COLO668 (cell line): ENCODE results near the gene LPIN1.
A peak's percentile ranks its signal among the peaks of the same experiment; 100 is the strongest.
"Not testable (repeated sequence)": the region's sequence is repeated elsewhere in the genome, so short reads cannot be mapped to it uniquely, and the experiment has no call there.

Experiments used
- DNase-seq: peaks from one replicate; lab custom pipeline; 2025; ENCODE audit not compliant: unreplicated experiment; lab: John Stamatoyannopoulos, UW

LPIN1 gene

DNA sequence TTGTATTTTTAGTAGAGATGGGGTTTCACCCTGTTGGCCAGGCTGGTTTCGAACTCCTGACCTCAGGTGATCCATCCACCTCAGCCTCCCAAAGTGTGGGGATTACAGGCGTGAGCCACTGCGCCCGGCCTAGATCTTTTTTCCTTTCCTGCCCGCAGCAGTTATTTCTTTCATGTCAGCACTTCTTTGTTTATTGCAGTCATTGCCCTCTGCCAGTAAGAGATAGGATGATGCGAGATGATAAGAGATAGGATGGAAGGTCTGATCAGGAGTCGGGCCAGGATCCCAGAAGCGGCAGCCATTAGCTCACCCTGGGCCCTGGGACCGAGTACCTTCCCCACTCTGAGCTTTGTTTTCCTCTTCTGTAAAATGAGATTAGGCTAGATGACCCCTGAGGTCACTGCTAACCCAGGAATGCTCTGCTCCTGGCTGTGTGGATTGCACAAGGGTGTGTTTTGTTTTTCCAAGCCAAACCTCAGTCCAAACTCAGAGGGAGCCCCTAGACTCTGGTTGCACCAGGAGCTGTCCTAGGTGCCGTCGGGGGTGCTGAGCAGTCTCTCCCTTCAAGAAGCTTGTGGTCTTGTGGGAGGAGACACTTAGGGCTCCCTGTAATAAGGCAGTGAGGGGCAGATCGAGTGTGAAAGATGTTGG is 63.3 kb downstream of the LPIN1 start:
- no peak for DNase-seq

DNA sequence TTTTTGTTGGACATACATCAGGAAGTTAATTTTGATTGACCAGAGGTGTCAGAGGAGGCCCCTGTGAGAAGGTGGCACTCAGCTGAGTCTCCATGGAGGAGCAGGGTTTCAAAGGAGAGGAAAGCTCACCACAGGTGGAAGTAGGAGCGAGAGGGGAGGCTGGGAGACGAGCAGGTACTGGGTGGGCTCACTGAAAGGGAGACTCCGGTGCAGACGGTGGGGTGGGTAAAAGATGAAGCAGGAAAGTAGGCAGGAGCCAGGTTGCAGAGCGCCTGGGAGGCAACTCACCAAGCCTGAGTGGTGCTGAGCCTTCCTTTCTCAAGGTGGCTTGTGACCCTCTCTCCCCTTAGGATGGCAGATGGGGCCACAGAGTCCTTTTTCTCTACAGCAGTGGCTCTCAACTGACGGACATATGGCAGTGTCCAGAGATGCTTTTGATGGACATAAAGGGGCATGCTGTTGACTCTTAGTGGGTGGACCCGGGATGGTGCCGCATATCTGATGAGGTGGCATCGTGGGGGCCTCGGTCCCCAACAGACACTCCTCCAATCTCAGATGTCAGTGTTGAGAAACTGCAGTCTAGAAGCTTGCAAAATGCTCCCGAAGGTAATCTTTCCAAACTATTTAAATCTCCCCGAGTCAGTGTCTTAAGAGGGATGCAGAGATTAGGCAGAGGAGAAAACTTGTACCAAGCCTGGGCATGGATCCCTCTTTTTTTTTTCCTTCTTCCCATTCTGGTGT is 64.0 kb downstream of the LPIN1 start:
- no peak for DNase-seq

DNA sequence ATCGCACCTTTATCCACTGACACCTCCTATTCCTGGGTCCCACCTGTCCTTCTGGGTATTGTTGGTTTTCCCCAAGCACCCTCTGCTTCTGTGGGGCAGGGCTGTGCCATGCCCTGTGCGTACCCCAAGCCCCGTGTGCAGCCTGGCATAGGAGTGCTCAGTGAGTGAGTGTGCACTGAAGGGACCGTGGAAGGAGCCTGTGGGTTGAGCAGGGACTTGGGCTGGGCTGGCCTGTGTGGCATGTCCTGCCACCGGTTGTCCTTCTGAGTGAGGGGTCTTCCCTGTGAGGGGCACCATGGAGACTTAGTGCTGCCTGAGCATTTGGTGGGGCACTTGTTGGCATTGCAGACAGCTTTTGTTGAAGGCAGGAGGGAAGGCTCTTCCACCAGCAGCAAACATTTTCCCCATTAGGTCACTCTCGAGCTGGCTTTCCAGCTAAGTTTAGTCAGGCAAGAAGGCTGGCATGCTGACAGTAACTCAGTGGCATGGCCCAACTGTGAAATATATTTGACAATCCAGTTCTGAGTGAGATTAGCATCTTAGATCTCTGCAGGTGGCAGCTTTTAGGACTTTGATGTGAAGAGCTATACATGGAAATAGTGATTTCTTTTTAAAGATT is 64.7 kb downstream of the LPIN1 start:
- DNase-seq: no peak

DNA sequence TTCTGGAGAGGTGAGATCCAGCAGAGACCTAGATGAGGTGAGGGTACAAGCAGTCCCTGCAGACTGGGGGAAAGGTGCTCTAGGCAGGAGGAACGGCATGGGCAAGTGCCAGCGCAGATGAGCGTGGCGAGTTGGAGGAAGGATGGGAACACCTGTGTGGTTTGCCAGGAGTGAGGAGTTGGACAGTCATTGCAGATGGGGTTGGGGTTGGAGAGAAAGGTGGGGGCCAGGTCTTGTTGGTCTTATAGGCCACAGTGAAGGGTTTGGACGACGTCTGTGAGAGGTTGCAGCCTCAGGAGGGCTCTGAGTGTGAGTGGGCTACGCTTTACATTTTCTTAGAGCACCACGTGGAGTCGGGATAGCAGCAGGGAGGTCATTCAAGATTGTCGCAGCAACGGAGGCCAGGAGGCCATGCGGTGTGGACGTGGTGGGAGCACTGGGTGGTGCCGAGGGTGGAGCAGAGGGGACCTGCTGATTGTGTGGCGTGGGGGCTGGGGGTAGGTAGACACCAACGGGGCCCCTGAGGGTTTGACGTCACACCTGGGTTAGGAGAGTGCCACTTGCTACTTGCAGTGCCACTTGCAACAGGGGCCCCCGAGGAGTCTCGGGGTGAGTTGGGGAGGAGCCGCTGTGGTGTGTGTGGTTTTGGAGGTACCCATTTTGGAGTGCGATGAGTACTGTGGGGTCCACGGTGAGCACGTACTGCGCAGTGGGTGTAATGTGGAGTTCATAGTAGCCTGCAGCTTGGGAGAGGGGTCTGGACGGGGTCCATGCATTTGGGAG is 66.2 kb downstream of the LPIN1 start:
- no peak for DNase-seq

DNA sequence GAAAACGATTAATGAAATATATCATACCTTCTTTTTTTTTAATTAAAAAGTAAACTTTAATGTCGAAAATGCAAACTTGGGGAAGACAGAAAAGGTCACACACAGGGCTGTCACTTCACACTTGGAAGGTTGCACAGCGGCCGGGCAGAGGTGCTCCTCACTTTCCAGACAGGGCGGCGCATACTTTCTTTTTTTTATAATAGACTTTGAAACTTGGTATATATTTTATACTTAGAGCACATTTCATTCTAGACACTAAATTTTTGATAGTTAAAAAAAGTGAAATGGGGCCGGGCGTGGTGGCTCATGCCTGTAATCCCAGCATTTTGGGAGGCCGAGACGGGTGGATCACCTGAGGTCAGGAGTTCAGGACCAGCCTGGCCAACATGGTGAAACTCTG is 66.9 kb downstream of the LPIN1 start:
- DNase-seq: not testable (repeated sequence)

DNA sequence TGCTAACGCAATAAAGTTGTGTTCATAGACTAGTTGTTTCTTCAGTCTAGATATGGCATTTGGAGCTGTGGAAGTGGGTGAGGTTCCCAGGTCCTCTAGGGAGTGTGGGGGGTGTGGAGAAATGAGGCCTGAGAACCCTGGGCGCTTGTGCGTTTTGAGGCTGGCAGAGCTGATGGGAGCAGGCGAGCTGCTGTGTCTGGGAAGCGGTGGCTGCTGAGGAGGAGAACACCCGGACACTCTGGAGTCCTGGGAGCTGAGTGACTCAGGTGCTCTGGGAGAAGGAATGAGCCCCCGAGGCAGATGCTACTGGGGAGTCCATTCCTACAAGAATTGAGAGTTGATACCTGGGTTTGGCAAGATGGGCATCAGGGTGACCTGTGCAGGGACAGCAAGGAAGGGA is 67.5 kb downstream of the LPIN1 start:
- no peak for DNase-seq

DNA sequence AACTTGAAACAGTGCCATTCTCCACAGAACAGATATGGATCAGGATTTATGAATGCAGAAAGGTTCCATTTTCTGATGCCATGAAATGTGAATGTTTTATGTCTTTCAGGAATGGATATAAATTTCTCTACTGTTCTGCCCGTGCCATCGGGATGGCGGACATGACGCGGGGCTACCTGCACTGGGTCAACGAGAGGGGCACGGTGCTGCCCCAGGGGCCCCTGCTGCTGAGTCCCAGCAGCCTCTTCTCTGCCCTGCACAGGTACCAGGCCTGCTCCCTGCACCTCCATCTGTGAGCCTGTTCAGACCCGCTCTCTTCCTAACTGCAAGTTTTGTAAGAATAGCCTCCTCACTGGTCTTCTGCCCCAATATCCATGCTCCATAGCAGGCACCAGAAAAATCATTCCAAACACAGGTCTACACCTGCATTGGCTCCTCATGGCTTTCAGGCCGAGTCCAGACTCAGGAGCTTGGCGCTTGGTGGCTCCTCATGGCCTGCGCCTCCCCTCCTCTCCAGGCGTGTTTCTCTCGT is 68.6 kb downstream of the LPIN1 start:
- DNase-seq: no peak

DNA sequence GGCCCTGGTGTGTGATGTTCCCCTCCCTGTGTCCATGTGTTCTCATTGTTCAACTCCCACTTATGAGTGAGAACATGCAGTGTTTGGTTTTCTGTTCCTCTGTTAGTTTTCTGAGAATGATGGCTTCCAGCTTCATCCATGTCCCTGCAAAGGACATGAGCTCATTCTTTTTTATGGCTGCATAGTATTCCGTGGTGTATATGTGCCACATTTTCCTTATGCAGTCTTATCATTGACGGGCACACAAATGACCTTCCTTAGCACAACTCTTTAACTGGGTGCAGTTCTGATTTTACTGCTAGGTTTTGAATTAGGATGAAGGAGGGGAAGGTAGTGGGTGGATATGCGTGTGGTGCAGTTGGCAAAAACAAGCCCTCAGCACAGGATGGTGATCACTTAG is 70.5 kb downstream of the LPIN1 start:
- DNase-seq: not testable (repeated sequence)

DNA sequence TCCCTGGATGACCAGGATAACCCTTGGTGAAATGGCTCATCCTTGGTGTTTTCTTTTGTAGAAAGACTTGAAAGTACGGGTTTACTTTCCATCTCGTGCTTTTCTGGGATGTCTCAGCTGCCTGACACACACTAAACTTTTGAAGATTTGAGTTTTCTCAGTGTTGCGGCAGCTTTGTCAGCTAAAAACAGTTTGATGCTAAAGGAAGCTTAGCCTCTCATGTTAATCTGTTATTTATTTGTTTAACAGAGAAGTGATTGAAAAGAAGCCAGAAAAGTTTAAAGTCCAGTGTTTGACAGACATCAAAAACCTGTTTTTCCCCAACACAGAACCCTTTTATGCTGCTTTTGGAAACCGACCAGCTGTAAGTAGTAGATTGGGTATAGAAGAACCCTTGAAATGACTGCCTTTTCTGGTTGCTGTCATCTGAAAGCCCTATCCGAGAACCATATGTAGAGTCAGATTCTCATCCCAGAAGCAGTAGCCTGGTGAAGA is 72.8 kb downstream of the LPIN1 start:
- no peak for DNase-seq

DNA sequence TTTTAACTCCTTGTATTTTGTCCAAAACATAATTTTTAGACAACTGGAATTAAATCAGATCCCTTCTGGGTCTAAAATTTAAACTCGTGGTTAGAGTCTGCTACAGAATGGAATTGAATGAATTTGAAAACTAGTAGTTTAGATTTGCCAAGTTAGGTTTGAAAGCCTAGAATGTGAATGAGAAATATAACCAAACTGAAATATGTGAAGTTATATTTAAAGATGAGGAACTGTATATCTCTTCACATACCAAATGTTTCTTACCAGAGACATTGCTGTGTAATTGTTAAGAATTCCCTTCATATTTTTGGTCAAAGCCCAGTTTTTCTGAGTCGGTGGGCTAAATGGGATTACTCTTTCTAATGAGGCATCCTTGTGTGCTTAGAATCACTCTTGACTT is 74.2 kb downstream of the LPIN1 start:
- DNase-seq: no peak

DNA sequence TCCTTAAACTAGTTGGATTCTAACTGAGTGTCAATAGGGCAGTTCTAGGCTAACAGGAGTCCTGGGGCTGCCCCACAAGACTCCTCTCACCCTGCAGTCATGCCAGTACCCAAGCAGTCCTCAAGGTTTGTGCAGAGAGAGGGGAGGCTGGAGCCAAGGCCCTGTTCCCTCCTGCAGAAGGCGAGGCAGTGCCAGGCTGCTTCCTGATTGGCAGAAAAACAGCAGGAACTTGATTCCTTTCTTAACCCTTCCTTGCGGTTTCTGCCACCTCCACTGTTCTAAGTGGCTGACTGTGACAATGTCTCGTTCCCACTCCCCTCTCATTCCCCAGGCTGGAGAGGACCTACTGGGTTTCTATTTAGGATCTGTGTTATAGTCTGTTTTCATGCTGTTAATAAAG is 75.3 kb downstream of the LPIN1 start:
- no peak for DNase-seq

DNA sequence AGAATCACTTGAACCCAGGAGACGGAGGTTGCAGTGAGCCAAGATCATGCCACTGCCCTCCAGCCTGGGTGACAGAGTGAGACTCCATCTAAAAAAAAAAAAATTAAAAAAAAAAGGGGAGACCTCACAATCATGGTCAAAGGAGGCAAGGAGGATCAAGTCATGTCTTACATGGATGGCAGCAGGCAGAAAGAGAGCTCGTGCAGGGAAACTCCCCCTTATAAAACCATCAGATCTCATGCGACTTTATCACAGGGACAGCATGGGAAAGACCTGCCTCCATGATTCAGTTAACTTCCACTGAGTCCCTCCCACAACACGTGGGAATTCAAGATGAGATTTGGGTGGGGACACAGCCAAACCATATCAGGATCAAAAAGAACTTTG is 75.9 kb downstream of the LPIN1 start:
- DNase-seq: not testable (repeated sequence)

DNA sequence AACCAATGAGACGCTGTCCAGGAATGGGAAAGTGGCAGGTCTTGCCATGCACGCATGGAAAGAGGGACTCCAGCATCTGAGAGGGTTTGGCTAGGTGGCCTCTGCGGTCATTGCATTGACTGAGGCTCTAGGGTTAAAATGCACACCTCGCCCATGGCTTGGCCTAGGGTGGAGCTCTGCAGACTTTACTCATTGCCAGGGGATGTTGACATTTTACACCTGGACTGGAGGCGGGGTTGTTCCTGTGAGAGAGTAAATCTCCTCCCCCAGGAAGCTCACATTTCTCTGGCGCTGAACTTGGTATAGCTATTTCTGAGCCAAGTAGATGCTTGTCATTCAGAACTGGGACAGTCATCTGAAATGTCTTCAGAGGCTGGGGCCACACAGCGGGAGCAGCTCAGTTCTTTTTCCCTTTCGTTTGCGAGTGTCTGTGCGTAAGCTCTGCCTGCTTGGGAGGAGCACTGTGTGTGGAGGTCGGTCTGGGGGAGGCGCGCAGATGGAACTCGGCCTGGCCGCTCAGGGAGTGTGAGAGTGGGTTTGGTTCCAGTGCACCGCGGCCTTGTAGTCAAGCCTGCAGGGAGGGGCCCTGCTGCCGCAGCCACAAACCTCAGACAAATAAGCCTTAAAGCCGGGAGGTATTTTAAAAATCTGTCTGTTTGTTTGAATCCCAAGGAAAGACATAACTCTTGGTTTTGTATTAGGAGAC is 76.5 kb downstream of the LPIN1 start:
- peak; percentile 25 for DNase-seq

DNA sequence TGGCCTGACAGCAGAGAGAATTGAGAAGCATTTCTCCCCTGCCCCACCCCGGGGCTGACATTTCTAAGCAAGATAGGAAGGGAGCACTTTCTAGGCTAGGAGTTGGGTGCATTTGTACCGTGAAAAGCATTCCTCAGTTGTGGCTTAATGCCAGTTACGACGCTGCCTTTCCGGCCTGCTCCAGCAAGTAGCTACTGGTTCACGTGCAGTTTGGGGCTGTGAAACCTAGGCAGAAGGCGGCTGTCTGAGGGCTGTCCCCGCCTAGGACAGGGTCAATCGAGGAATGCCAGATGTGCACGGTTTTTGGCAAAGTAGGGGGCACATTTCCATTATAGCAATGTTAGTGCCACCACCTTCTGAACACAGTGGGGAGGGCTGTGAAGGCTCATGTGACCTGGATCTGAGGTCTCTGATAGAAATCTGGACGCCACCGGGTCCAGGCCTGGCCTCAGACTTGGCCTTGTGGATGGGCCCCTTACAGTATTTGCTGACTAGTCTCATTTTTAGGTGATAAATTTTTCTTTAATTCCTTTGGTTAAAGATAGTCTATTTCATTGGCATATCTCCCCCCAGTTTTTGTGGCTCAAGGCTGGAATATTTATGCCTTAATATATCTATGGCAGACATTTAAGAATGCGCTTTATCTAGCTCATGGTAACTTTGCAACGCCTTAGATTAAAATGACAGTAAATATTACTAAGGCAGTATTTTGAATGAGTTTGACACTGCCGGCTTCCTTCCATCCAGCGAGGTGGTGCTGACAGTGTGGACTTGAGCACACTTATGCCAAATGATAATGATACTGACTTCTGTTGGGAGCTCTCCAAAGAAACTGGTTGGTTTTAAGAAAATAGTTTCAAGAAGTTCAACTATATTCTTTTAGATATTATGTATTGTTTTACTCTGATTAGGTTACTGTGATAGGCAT is 78.7 kb downstream of the LPIN1 start:
- DNase-seq: no peak

DNA sequence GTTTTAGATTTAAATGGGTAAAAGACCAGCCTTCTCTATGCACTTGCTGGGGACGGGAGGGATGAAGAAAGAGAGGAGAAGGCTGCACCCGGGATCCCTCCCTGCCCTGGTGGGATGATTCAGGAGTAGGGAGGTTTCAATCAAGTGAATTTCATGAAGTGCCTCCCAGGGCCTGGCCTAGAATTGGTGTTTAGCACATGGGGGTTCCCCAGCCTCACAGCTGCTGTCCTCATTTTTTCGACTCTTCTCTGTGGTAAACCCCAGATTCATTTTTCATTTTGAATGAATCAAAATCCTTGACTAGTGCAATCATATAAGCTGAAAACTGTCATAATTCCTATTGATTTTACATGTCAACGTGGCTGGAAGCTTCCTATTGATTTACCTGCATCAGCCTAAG is 81.1 kb downstream of the LPIN1 start:
- DNase-seq: no peak

DNA sequence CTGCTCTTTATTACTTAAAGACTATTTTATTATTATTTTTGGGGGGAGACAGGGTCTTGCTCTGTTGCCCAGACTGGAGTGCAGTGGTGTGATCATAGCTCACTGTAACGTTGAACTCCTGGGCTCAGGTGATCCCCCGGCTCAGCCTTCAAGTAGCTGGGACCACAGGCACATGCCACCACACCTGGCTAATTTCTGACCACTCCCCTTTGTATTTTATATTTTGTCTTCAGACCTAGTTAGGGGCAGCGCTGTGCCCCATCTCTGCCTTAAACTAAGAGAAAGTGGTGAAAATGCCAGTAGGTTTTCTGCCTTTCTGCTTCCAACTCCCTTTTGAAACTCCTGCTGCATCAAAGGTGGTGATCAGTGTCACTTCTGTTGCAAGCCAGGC is 82.5 kb downstream of the LPIN1 start:
- DNase-seq: no peak

DNA sequence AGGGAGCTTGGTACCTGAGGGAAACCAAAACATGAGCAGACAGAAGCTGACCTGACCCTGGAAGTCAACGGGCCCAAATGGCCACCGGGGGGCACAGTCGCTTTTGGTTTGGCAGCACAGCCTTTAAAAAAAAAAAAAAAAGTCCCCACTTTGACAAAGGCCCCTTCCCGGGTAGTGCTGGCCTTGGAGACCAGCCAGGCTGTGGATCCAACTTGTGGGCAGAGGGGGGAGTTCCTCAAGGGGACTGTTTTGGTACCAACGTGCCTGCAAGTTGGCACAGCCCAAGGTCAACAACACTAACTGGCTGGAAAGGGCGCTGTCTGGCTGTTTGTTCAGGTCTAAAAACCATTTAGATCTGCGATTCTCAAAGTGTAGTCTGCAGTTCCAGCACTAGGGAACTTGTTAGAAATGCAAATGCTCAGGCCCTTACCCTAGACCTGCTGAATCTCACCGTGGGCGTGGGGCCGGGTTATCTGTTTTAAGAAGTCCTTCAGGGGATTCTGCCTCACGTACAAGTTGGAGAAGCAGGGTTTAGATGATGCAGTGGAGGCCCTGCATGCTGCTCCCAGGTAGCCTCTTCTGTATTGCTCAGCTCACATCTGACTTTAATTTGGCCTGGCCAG is 83.0 kb downstream of the LPIN1 start:
- DNase-seq: peak; percentile 68

DNA sequence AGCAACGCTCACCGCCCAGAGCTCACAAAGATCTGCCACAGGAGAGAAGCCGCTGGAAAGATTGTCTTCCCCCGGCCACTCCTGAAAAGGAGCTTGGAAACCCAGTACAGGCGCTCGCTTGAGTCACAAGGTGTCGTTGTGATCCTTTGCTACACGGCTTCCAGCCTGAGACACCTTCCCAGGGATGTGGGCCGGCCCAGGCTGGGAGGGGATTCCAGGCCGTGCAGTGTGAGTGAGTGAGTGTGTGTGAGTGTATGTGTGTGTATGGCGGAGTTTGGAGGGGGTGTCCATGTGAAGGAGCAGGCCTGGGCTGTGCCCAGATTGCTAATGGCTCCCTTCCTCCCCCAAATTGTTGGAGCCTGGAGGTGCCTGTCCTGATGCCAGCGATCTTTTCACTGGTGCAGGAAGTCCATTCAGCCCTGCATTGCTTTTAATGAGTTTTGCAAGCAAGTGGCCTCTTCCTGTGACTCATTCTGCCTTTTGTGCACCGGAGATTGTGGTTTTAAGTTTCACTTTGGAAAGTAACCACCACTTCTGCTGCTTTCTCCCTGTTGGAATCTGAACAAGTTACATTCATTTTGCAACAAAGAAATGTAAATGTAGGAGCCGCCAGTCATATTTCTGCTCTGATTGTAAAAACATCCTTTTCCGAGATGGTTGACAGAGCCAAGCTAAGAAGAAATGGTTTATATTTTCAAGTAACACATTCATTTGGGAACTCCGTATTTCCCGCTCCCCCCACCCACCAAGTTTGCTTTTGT is 83.7 kb downstream of the LPIN1 start:
- DNase-seq: peak; percentile 68
